ENCODE results near the gene EEFSEC.

DNA sequence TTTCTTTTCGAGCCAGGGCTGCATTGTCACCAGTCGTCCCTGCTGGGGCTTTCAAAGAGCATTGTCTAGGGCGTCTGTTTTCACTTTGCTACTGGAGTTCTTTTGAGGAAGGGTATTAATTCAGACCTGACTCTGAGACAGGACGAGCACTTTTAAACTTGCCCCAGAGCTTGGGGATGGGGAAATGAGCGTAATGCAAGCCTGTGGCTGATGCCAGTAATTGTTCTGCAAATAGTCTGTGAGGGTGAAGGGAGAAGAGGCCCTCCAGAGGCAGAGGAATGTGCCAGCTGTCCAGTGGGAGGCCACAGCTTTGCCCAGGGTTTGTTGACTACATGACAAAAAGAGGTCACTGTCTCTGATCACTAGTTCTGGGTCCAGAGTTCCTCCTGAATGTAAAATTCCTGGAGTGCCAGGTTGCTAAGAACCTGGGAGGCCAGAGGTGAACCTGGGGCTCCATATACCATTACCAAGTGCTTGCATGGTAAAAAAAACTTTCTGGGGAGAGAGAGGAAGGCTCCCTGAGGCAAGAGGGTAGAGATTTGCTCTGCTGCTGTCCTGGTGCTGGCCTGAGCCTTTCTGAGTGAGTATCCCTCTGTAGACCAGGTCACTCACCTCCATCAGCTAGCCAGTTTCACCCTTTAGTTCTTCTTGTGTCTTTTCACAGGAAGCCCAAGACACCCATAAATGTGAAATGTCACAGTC, 14.8 kb downstream of the EEFSEC start:
- TF ChIP-seq POLR2A (IDR thresholded peaks at IDR 0.05; ENCODE audit: low read depth, low read length) = no peak
- no peak for TF ChIP-seq TAF1 (IDR thresholded peaks at IDR 0.05; ENCODE audit: borderline replicate concordance, low read depth, low read length)

Measured in GM12892 (cell line).